NCI-H187 (cell line): ENCODE data around the gene ATAD2B.
A peak's percentile ranks its signal among the peaks of the same experiment; 100 is the strongest.

Source experiments
- DNase-seq, 2 experiments: peaks; one replicate each; lab custom pipeline; 2025; lab: John Stamatoyannopoulos, UW

The ATAD2B gene

GRCh38 chr2:23837871-23838270 is 89.1 kb downstream of the ATAD2B start:
- no peak for DNase-seq

- DNase-seq: no peak
These were observed 89.9 kb downstream of the ATAD2B start for GRCh38 chr2:23836971-23837565.

- no peak for DNase-seq
These were observed 90.4 kb downstream of the ATAD2B start for GRCh38 chr2:23836505-23836904.

- DNase-seq: no peak
These were observed 90.9 kb downstream of the ATAD2B start for GRCh38 chr2:23835988-23836387.

- no peak for DNase-seq
These were observed 91.5 kb downstream of the ATAD2B start for GRCh38 chr2:23835423-23835822.

- DNase-seq: no peak
These were observed 97.9 kb downstream of the ATAD2B start for GRCh38 chr2:23828986-23829385.

GRCh38 chr2:23828256-23828980 is 98.5 kb downstream of the ATAD2B start:
- no peak for DNase-seq

- DNase-seq: no peak
These were observed 99.6 kb downstream of the ATAD2B start for GRCh38 chr2:23827287-23827686.

GRCh38 chr2:23826771-23827170 is 100.2 kb downstream of the ATAD2B start:
- no peak for DNase-seq

- DNase-seq: no peak
These were observed 100.9 kb downstream of the ATAD2B start for GRCh38 chr2:23826040-23826439.

- DNase-seq: peak in 1 of 2 experiments; percentile 11
These were observed 102.1 kb downstream of the ATAD2B start for GRCh38 chr2:23824777-23825212.

- no peak for DNase-seq
These were observed 103.1 kb downstream of the ATAD2B start for GRCh38 chr2:23823863-23824262.

GRCh38 chr2:23814963-23815362 is 112.0 kb downstream of the ATAD2B start:
- no peak for DNase-seq

GRCh38 chr2:23813438-23813837 is 113.5 kb downstream of the ATAD2B start:
- DNase-seq: no peak

- no peak for DNase-seq
These were observed 117.8 kb downstream of the ATAD2B start for GRCh38 chr2:23809150-23809549.

GRCh38 chr2:23806665-23807249 is 120.2 kb downstream of the ATAD2B start:
- no peak for DNase-seq

- no peak for DNase-seq
These were observed 120.7 kb downstream of the ATAD2B start for GRCh38 chr2:23806201-23806600.

GRCh38 chr2:23803965-23804542 is 122.9 kb downstream of the ATAD2B start:
- no peak for DNase-seq

GRCh38 chr2:23803264-23803964 is 123.5 kb downstream of the ATAD2B start:
- no peak for DNase-seq

GRCh38 chr2:23801396-23801795 is 125.5 kb downstream of the ATAD2B start:
- no peak for DNase-seq

- no peak for DNase-seq
These were observed 132.7 kb downstream of the ATAD2B start for GRCh38 chr2:23794234-23794633.

- no peak for DNase-seq
These were observed 133.4 kb downstream of the ATAD2B start for GRCh38 chr2:23793476-23793875.
